Measurements from ENCODE around the gene MCF2L2.
A peak's percentile ranks its signal among the peaks of the same experiment; 100 is the strongest.

The MCF2L2 gene

DNA sequence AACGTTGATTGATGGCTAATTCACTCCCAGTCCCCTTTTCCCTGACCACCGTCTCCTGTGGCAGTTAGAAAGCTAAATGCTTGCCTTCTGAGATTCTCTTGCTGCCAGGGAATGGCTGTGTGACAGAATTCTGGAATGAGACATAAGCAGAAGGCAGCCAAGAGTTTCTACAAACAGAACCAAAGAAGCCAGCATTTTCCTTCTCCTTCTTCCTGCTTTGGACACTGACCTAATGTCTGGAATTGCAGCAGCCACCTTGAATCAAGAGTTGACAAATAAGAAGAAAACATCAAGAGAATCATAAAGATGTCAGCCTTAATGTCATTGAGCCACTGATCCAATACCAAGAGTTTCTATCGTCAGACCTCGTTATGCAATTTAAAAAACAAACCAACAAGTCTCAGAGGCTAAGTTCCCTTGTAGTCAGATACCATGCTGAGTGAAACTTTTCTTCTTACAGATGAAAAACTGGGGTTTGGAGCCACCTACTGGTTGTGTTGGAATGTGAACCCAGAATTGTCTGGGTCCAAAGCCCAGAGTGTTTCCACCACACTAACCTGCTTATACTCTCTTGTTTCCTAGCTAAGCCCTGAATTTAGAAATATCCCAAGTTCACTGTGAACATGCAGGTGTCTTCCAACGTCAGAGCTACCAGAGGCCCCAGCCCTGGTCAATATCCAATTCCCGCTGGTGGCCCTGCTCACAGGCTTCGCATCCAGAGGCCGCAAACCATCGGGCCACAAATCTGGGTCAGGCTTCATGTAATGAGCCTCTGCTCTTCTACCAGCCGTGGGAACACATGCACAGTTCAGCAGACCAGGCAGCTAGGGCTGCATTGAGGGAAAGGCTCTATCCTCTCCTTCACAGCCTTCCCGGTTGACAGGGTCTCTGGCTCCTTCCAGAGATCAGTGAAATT lies 42.5 kb downstream of the MCF2L2 start:
- TF ChIP-seq, protein P1, sequence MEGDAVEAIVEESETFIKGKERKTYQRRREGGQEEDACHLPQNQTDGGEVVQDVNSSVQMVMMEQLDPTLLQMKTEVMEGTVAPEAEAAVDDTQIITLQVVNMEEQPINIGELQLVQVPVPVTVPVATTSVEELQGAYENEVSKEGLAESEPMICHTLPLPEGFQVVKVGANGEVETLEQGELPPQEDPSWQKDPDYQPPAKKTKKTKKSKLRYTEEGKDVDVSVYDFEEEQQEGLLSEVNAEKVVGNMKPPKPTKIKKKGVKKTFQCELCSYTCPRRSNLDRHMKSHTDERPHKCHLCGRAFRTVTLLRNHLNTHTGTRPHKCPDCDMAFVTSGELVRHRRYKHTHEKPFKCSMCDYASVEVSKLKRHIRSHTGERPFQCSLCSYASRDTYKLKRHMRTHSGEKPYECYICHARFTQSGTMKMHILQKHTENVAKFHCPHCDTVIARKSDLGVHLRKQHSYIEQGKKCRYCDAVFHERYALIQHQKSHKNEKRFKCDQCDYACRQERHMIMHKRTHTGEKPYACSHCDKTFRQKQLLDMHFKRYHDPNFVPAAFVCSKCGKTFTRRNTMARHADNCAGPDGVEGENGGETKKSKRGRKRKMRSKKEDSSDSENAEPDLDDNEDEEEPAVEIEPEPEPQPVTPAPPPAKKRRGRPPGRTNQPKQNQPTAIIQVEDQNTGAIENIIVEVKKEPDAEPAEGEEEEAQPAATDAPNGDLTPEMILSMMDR (IDR thresholded peaks at IDR 0.05), result peak; percentile 68
- Histone ChIP-seq H3K36me3 (no peaks in the 10 kb centered on the region), H3K27me3 (no peaks in the 10 kb centered on the region), H3K9me3 (no peaks in the 10 kb centered on the region), H3K4me1 (ENCODE audit: control insufficient read depth in 1 of 2, insufficient read depth in 1 of 2, low read depth in 1 of 2, low read length in 1 of 2) (peaks cover 14% of the 10 kb centered on the region in 2 experiments), H3K4me3 (ENCODE audit: low read depth in 1 of 2, low read length in 1 of 2) (no peak overlapping the region), H3K27ac (no peak overlapping the region)

DNA sequence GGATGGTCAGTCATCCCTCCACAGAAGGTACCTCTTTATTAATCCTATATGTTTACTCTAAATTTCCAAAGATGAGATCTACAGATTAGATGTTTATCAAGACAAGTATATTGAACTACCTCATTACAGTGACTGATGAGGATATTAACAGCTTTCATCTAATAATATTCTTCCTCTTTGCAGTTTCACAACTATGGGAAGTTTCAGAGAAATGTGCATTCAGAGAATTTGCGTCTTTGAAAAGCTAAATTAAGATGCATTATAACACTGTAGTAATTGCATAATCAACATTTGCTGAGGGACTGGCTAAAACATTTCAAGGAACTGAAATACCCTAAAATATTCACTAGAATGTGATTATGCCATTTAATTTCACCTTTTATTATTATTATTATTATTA lies 46.7 kb downstream of the MCF2L2 start:
- H3K4me1 ChIP-seq (ENCODE audit: control insufficient read depth in 1 of 2, insufficient read depth in 1 of 2, low read depth in 1 of 2, low read length in 1 of 2), result peaks cover 35 to 37% of the 10 kb centered on the region in 2 experiments
- TF ChIP-seq, protein P1 (IDR thresholded peaks at IDR 0.05), result no peak
- no peak overlapping the region for H3K27ac ChIP-seq
- H3K9me3 ChIP-seq, result no peaks in the 10 kb centered on the region
- H3K36me3 ChIP-seq, result no peaks in the 10 kb centered on the region
- H3K4me3 ChIP-seq (ENCODE audit: low read depth in 1 of 2, low read length in 1 of 2), result no peak overlapping the region
- H3K27me3 ChIP-seq, result no peaks in the 10 kb centered on the region

DNA sequence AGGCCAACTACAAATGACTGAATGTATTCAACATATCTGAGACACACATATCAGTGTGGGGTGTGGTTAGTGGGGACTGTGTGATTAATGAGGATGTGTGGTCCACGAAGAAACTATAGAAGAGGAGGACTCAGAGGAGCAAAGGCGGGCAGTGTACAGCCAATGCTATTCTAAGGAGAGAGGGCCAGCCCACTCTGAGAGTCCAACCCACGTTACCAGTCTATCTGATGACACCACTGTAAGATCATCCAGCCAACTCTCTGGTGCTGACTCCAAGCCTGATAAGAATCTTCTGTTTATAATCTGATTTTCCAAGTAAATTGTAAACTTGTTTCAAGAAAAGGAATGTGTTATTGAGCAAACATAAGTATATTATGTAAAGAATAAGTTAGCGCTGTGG lies 47.2 kb downstream of the MCF2L2 start:
- TF ChIP-seq, protein P1 (IDR thresholded peaks at IDR 0.05), result no peak
- Histone ChIP-seq H3K27me3 (no peaks in the 10 kb centered on the region), H3K9me3 (no peaks in the 10 kb centered on the region), H3K27ac (no peak overlapping the region), H3K36me3 (no peaks in the 10 kb centered on the region), H3K4me1 (ENCODE audit: control insufficient read depth in 1 of 2, insufficient read depth in 1 of 2, low read depth in 1 of 2, low read length in 1 of 2) (peaks cover 38 to 41% of the 10 kb centered on the region in 2 experiments), H3K4me3 (ENCODE audit: low read depth in 1 of 2, low read length in 1 of 2) (no peak overlapping the region)

DNA sequence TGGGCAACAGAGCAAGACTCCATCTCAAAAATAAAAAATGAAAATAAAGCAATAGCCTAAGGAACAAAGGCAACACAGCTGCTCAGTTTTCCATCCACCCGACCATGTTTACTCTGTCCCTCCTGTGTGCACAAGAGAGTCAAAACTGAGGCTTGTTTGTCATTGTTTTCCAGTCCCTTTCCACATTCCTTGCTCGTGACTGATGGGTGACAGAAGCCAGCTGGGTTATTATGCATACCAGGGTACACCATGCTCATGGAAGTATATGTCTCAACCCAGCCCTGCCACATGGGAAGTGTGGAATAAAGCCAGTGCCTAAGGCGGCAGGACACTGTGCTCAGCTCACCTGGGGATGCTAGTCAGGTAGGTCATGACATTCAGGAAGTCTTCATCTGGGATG lies 49.5 kb downstream of the MCF2L2 start:
- Histone ChIP-seq H3K27ac (no peak overlapping the region), H3K27me3 (no peaks in the 10 kb centered on the region), H3K4me1 (ENCODE audit: control insufficient read depth in 1 of 2, insufficient read depth in 1 of 2, low read depth in 1 of 2, low read length in 1 of 2) (peaks cover 47 to 50% of the 10 kb centered on the region in 2 experiments), H3K4me3 (ENCODE audit: low read depth in 1 of 2, low read length in 1 of 2) (no peak overlapping the region), H3K9me3 (no peaks in the 10 kb centered on the region), H3K36me3 (no peaks in the 10 kb centered on the region)
- TF ChIP-seq, protein P1 (IDR thresholded peaks at IDR 0.05), result no peak

DNA sequence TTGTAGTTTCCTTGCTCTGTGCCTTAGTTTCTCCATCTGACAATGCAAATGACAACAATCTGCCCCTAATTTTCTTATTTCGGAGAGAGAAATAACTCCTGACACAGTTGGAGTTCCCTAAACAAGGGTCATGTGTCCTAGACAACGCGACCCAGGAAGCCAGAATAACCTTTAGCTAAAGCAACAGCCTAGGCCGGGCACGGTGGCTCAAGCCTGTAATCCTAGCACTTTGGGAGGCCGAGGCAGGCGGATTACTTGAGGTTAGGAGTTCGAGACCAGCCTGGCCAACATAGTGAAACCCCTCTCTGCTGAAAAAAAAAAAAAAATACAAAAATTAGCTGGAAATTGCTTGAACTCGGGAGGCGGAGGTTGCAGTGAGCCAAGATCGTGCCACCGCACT lies 49.9 kb downstream of the MCF2L2 start:
- Histone ChIP-seq H3K36me3 (no peaks in the 10 kb centered on the region), H3K27ac (no peak overlapping the region), H3K4me1 (ENCODE audit: control insufficient read depth in 1 of 2, insufficient read depth in 1 of 2, low read depth in 1 of 2, low read length in 1 of 2) (peaks cover 47 to 50% of the 10 kb centered on the region in 2 experiments), H3K4me3 (ENCODE audit: low read depth in 1 of 2, low read length in 1 of 2) (no peak overlapping the region), H3K27me3 (no peaks in the 10 kb centered on the region), H3K9me3 (no peaks in the 10 kb centered on the region)
- TF ChIP-seq, protein P1 (IDR thresholded peaks at IDR 0.05), result no peak
